Thoracic aorta (tissue), 2 donors: ENCODE data around the gene C1QTNF6. TPM values are rescaled to one million over a fixed set of nuclear protein-coding genes. Genes with fewer than 3 reads are reported as not detected.

Experiments
- ATAC-seq: fragments of 150-250 bp; one replicate; pipeline ENCODE4 v1.8.0; 2017; ENCODE audit warnings: low read depth; ENCODE audit not compliant: insufficient number of reproducible peaks, low FRiP score
- DNase-seq: peaks from one replicate; pipeline ENCODE4 v3.0.0-alpha.2; 2020; ENCODE audit warnings: low spot score
- H3K27ac ChIP-seq, 2 donors: fragments of 200-600 bp; sonication (generic); 1 replicate in 1 of 2; 2 replicates in 1 of 2; pipeline ENCODE4 v1.5.1; 2016; ENCODE audit warnings: mild to moderate bottlenecking in 2 of 2, moderate library complexity in 2 of 2
- H3K27me3 ChIP-seq: fragments of 200-600 bp; sonication (generic); replicated peaks from 2 replicates; pipeline ENCODE4 v1.6.0; 2016; ENCODE audit warnings: mild to moderate bottlenecking; ENCODE audit not compliant: insufficient read depth
- H3K36me3 ChIP-seq: fragments of 200-600 bp; sonication (generic); one replicate; pipeline ENCODE4 v1.5.1; 2016
- H3K4me1 ChIP-seq, 2 donors: fragments of 200-600 bp; sonication (generic); 1 replicate in 1 of 2; 2 replicates in 1 of 2; pipeline versions ENCODE4 v1.5.1 to v1.6.0; 2016; ENCODE audit warnings: low read depth in 2 of 2, mild to moderate bottlenecking in 1 of 2; ENCODE audit not compliant: control insufficient read depth in 1 of 2
- H3K4me3 ChIP-seq: fragments of 200-600 bp; sonication (generic); 2 replicates; pipeline ENCODE4 v1.5.1; 2016; ENCODE audit warnings: mild to moderate bottlenecking
- H3K9me3 ChIP-seq: fragments of 200-600 bp; sonication (generic); 2 replicates; pipeline ENCODE4 v1.5.1; 2016
- CTCF ChIP-seq: fragments of 200-600 bp; sonication (generic); IDR thresholded peaks from one replicate; pipeline ENCODE4 v1.5.1; 2019; ENCODE audit warnings: antibody characterized with exemption
- total RNA-seq, 2 donors: library from RNA; depleted of rRNA; stranded (reverse); fragments of >200 nt; gene quantifications; one replicate each; pipeline versions ENCODE4 v1.1.0 to v1.2.3, GENCODE V29; 2016

C1QTNF6 gene
- total RNA-seq, 2 donors from 2014 or later = 1.9 to 2.1 TPM

GRCh38 chr22:37182101-37182948 is 5.7 kb downstream of the C1QTNF6 start:
- no peak for DNase-seq

GRCh38 chr22:37181681-37182080 is 6.4 kb downstream of the C1QTNF6 start:
- no peak for ATAC-seq
- TF ChIP-seq CTCF = no peak
- no peaks in the 10 kb centered on the region for H3K9me3 ChIP-seq

More at GRCh38 chr22:37182101-37182948, 5.7 kb downstream of the C1QTNF6 start:
- ATAC-seq = no peak
- Histone ChIP-seq H3K4me3 (no peak overlapping the region), H3K4me1 (peaks cover 8% of the 10 kb centered on the region in 2 donors), H3K27ac (no peak overlapping the region), H3K36me3 (no peaks in the 10 kb centered on the region), H3K9me3 (no peaks in the 10 kb centered on the region), H3K27me3 (no peaks in the 10 kb centered on the region)
- TF ChIP-seq CTCF = no peak

GRCh38 chr22:37180531-37181231 is 7.4 kb downstream of the C1QTNF6 start:
- DNase-seq (no peak), ATAC-seq (no peak)
- H3K9me3 ChIP-seq = no peaks in the 10 kb centered on the region
- H3K4me3 ChIP-seq = no peak overlapping the region
- peaks cover 9 to 14% of the 10 kb centered on the region in 2 donors for H3K4me1 ChIP-seq
- no peak for TF ChIP-seq CTCF
- no peak overlapping the region for H3K27ac ChIP-seq
- H3K36me3 ChIP-seq = no peaks in the 10 kb centered on the region
- H3K27me3 ChIP-seq = no peaks in the 10 kb centered on the region

More at GRCh38 chr22:37181681-37182080, 6.4 kb downstream of the C1QTNF6 start:
- no peaks in the 10 kb centered on the region for H3K27me3 ChIP-seq
- peaks cover 2 to 6% of the 10 kb centered on the region in 2 donors for H3K4me1 ChIP-seq
- H3K4me3 ChIP-seq = no peak overlapping the region
- no peaks in the 10 kb centered on the region for H3K36me3 ChIP-seq
- H3K27ac ChIP-seq = no peak overlapping the region
- no peak for DNase-seq

- Histone ChIP-seq H3K9me3 (no peaks in the 10 kb centered on the region), H3K27me3 (no peaks in the 10 kb centered on the region), H3K4me1 (peaks cover 9 to 16% of the 10 kb centered on the region in 2 donors), H3K27ac (no peak overlapping the region), H3K4me3 (no peak overlapping the region), H3K36me3 (no peaks in the 10 kb centered on the region)
- ATAC-seq = no peak
- DNase-seq = no peak
- TF ChIP-seq CTCF = no peak
Measured at GRCh38 chr22:37179622-37180420, 8.2 kb downstream of the C1QTNF6 start.

GRCh38 chr22:37179126-37179470 is 8.9 kb downstream of the C1QTNF6 start:
- no peak overlapping the region for H3K27ac ChIP-seq
- TF ChIP-seq CTCF = no peak
- H3K27me3 ChIP-seq = no peaks in the 10 kb centered on the region
- no peaks in the 10 kb centered on the region for H3K9me3 ChIP-seq
- no peak overlapping the region for H3K4me3 ChIP-seq
- H3K36me3 ChIP-seq = no peaks in the 10 kb centered on the region
- ATAC-seq = no peak
- peaks cover 9 to 16% of the 10 kb centered on the region in 2 donors for H3K4me1 ChIP-seq
- no peak for DNase-seq
